ENCODE results near the gene SLC39A7. TPM values are rescaled to one million over a fixed set of nuclear protein-coding genes. Genes with fewer than 3 reads are reported as not detected.

SLC39A7 gene
- total RNA-seq, 1 experiment from 2014 or later = 130 TPM

GRCh38 chr6:33178755-33179475, 21.8 kb upstream of the SLC39A7 start (continued):
- TF ChIP-seq ZBTB33 (IDR thresholded peaks at IDR 0.05; ENCODE audit: extremely low read depth, insufficient replicate concordance, low read length) (no peak), TCF7L2 (IDR thresholded peaks at IDR 0.05; ENCODE audit: borderline replicate concordance, extremely low read depth, insufficient read depth, insufficient read length) (no peak), SP1 (IDR thresholded peaks at IDR 0.05; ENCODE audit: low read depth) (no peak), RAD21 (IDR thresholded peaks at IDR 0.05; ENCODE audit: low read depth) (no peak), ELF1 (IDR thresholded peaks at IDR 0.05; ENCODE audit: borderline replicate concordance, low read depth) (no peak), SIN3A (IDR thresholded peaks at IDR 0.05; ENCODE audit: low read depth) (no peak)

- ChIA-PET RAD21 (ENCODE audit: low non-redundant PET in 1 of 2, low total read pairs in 2 of 2, uncharacterized antibody in 2 of 2, unreplicated experiment in 2 of 2) (no interaction called here), CTCF (no interaction called here), POLR2A (no interaction called here)
- ATAC-seq (no peak), DNase-seq (ENCODE audit: low read depth, low spot score) (no peak)
- Histone ChIP-seq H3K9me3 (ENCODE audit: control insufficient read depth in 1 of 2, insufficient read depth in 1 of 2, low read depth in 1 of 2, low read length in 2 of 2) (no peaks in the 10 kb centered on the region), H3K27me3 (ENCODE audit: insufficient read depth, low read length) (no peaks in the 10 kb centered on the region), H3K79me2 (ENCODE audit: insufficient read depth, low read length) (no peaks in the 10 kb centered on the region), H4K20me1 (ENCODE audit: insufficient read depth) (no peaks in the 10 kb centered on the region), H3K4me3 (replicated peaks in 1 of 2; ENCODE audit: low read depth in 1 of 2, low read length in 2 of 2) (no peak overlapping the region), H3K4me2 (ENCODE audit: low read length) (no peak overlapping the region), H3K9ac (ENCODE audit: low read length) (no peak overlapping the region), H3K36me3 (ENCODE audit: control insufficient read depth in 1 of 2, insufficient read depth in 2 of 2, low read length in 2 of 2) (no peaks in the 10 kb centered on the region), H2AFZ (ENCODE audit: low read depth, low read length, poor library complexity, severe bottlenecking) (no peak overlapping the region), H3K4me1 (ENCODE audit: control insufficient read depth in 1 of 2, insufficient read depth in 2 of 2, low read length in 2 of 2) (peaks cover 0 to 7% of the 10 kb centered on the region in 2 experiments; a peak in 2 of 4 replicates), H3K9me2 (ENCODE audit: insufficient read depth) (no peaks in the 10 kb centered on the region), H3K27ac (ENCODE audit: low read depth, low read length) (no peak overlapping the region)
- intact Hi-C loops (cut with micrococcal nuclease) = no loop called here
- BruUV-seq (replicated peaks) = no TSS peak
- TF ChIP-seq FOSL1 (IDR thresholded peaks at IDR 0.05; ENCODE audit: low read depth) (no peak), JUND (IDR thresholded peaks at IDR 0.05) (no peak), ZFX (IDR thresholded peaks at IDR 0.05) (no peak), ZBTB33 (IDR thresholded peaks at IDR 0.05; ENCODE audit: extremely low read depth, insufficient replicate concordance, low read length) (no peak), SRF (IDR thresholded peaks at IDR 0.05; ENCODE audit: low read depth) (no peak), CBX3 (IDR thresholded peaks at IDR 0.05; ENCODE audit: low read depth) (no peak), ATF3 (IDR thresholded peaks at IDR 0.05) (no peak), EZH2 (IDR thresholded peaks at IDR 0.05) (no peak), EZH2phosphoT487 (IDR thresholded peaks at IDR 0.05; ENCODE audit: borderline replicate concordance) (no peak), MAX (IDR thresholded peaks at IDR 0.05) (no peak), SP1 (IDR thresholded peaks at IDR 0.05; ENCODE audit: low read depth) (no peak), CTCF (IDR thresholded peaks at IDR 0.05 in 2 of 3, conservative IDR thresholded peaks at IDR 0.05 in 1 of 3; ENCODE audit: borderline replicate concordance in 1 of 3, insufficient read depth in 1 of 3, low read depth in 2 of 3, low read length in 2 of 3) (no peak)
Measured at GRCh38 chr6:33181141-33181540, 19.5 kb upstream of the SLC39A7 start.
